GM23338 (cell line): ENCODE measurements around the gene NELFB. TPM values are rescaled to one million over a fixed set of nuclear protein-coding genes. Genes with fewer than 3 reads are reported as not detected.

ENCODE experiments used
- ATAC-seq: fragments of 200-7000 bp; cut with Tn5 transposase; 3 replicates; pipeline ENCODE4 v1.9.1; 2020
- DNase-seq: peaks from one replicate; pipeline ENCODE4 v3.0.0-alpha.2; 2015; ENCODE audit warnings: low spot score
- H2AFZ ChIP-seq: fragments of 200-600 bp; sonication (generic); 2 replicates; pipeline ENCODE4 v1.8.0; 2016; ENCODE audit warnings: antibody characterized with exemption, mild to moderate bottlenecking, moderate library complexity
- H3F3A ChIP-seq: fragments of 200-600 bp; sonication (generic); replicated peaks from 2 replicates; pipeline ENCODE4 v1.8.0; 2017; ENCODE audit warnings: antibody characterized with exemption, mixed run types, low read depth
- H3K27ac ChIP-seq: fragments of 200-600 bp; sonication (generic); 2 replicates; pipeline ENCODE4 v1.6.1; 2016; ENCODE audit warnings: low read depth
- H3K27me3 ChIP-seq: fragments of 200-600 bp; sonication (generic); 2 replicates; pipeline ENCODE4 v1.8.0; 2016; ENCODE audit warnings: mild to moderate bottlenecking, mixed run types, moderate library complexity; ENCODE audit not compliant: insufficient read depth
- H3K36me3 ChIP-seq: fragments of 200-600 bp; sonication (generic); 2 replicates; pipeline ENCODE4 v1.8.0; 2016; ENCODE audit warnings: mild to moderate bottlenecking; ENCODE audit not compliant: insufficient read depth
- H3K4me1 ChIP-seq: fragments of 200-600 bp; sonication (generic); 2 replicates; pipeline ENCODE4 v1.8.0; 2016; ENCODE audit warnings: mild to moderate bottlenecking, moderate library complexity; ENCODE audit not compliant: insufficient read depth
- H3K4me2 ChIP-seq: fragments of 200-600 bp; sonication (generic); 2 replicates; pipeline ENCODE4 v1.7.1; 2017; ENCODE audit warnings: mixed run types
- H3K4me3 ChIP-seq: fragments of 200-600 bp; sonication (generic); 2 replicates; pipeline ENCODE4 v1.6.1; 2016; ENCODE audit warnings: mixed run types
- H3K79me2 ChIP-seq: fragments of 200-600 bp; sonication (generic); replicated peaks from 2 replicates; pipeline ENCODE4 v1.8.0; 2017; ENCODE audit warnings: mild to moderate bottlenecking; ENCODE audit not compliant: insufficient read depth
- H3K9me2 ChIP-seq: fragments of 200-600 bp; sonication (generic); 2 replicates; pipeline ENCODE4 v1.8.0; 2017; ENCODE audit not compliant: insufficient read depth
- H4K20me1 ChIP-seq: fragments of 200-600 bp; sonication (generic); replicated peaks from 2 replicates; pipeline ENCODE4 v1.8.0; 2017; ENCODE audit warnings: mild to moderate bottlenecking; ENCODE audit not compliant: insufficient read depth
- H3K27ac Mint-ChIP-seq: 2 replicates; pipeline ENCODE4 v1.8.0; 2020; ENCODE audit warnings: inconsistent platforms, mild to moderate bottlenecking, moderate library complexity, mixed read lengths
- H3K27me3 Mint-ChIP-seq: 3 replicates; pipeline ENCODE4 v1.8.0; 2022; ENCODE audit warnings: low read depth, mild to moderate bottlenecking, moderate library complexity, mixed read lengths, inconsistent platforms; ENCODE audit not compliant: insufficient read depth, poor library complexity
- H3K36me3 Mint-ChIP-seq: 3 replicates; pipeline ENCODE4 v1.8.0; 2021; ENCODE audit warnings: low read depth, mild to moderate bottlenecking, inconsistent platforms, moderate library complexity, mixed read lengths
- H3K4me1 Mint-ChIP-seq: 3 replicates; pipeline ENCODE4 v1.8.0; 2020; ENCODE audit warnings: mild to moderate bottlenecking, inconsistent platforms, mixed read lengths
- H3K4me3 Mint-ChIP-seq: 3 replicates; pipeline ENCODE4 v1.8.0; 2021; ENCODE audit warnings: moderate library complexity, mild to moderate bottlenecking, inconsistent platforms, mixed read lengths
- H3K9me3 Mint-ChIP-seq: 3 replicates; pipeline ENCODE4 v1.8.0; 2020; ENCODE audit warnings: moderate library complexity, mild to moderate bottlenecking, inconsistent platforms, mixed read lengths
- CREB1 ChIP-seq: fragments of 250-450 bp; sonication (Bioruptor Pico); IDR thresholded peaks from 2 replicates; pipeline ENCODE4 v1.5.0; 2020; ENCODE audit warnings: low read depth, mild to moderate bottlenecking, moderate library complexity
- CTCF ChIP-seq, 2 experiments: fragments of 200-600 bp in 1 of 2; sonication (generic) in 1 of 2; conservative IDR thresholded peaks; 2 replicates each; pipeline versions ENCODE4 v1.5.1 to v1.6.1; 2016 to 2017; ENCODE audit warnings: antibody characterized with exemption in 2 of 2, low read depth in 2 of 2, mild to moderate bottlenecking in 2 of 2, moderate library complexity in 1 of 2
- EZH2phosphoT487 ChIP-seq: fragments of 200-600 bp; sonication (generic); IDR thresholded peaks from one replicate; pipeline ENCODE4 v1.8.1; 2018; ENCODE audit warnings: antibody characterized with exemption; ENCODE audit not compliant: unreplicated experiment
- JUNB ChIP-seq: IDR thresholded peaks from one replicate; pipeline ENCODE4 v1.6.1; 2016; ENCODE audit warnings: antibody characterized with exemption; ENCODE audit not compliant: unreplicated experiment
- NANOG ChIP-seq: IDR thresholded peaks from 2 replicates; pipeline ENCODE4 v1.6.1; 2016; ENCODE audit warnings: antibody characterized with exemption, borderline replicate concordance
- POLR2AphosphoS5 ChIP-seq: IDR thresholded peaks from 2 replicates; pipeline ENCODE4 v1.6.1; 2016; ENCODE audit warnings: antibody characterized with exemption, low read depth
- REST ChIP-seq: IDR thresholded peaks from one replicate; pipeline ENCODE4 v1.6.1; 2018; ENCODE audit warnings: antibody characterized with exemption; ENCODE audit not compliant: unreplicated experiment
- STAT1 ChIP-seq: IDR thresholded peaks from one replicate; pipeline ENCODE4 v1.6.1; 2016; ENCODE audit warnings: antibody characterized with exemption; ENCODE audit not compliant: unreplicated experiment
- ZNF114 ChIP-seq: fragments of 250-450 bp; sonication (Bioruptor Pico); IDR thresholded peaks from 2 replicates; pipeline ENCODE4 v1.5.0; 2020; ENCODE audit warnings: mild to moderate bottlenecking, moderate library complexity
- ZNF331 ChIP-seq: fragments of 250-450 bp; sonication (Bioruptor Pico); IDR thresholded peaks from 2 replicates; pipeline ENCODE4 v1.5.0; 2020; ENCODE audit warnings: low read depth, mild to moderate bottlenecking, moderate library complexity
- polyA plus RNA-seq: library from polyadenylated mRNA; unstranded; fragments of >200 nt; fragmentation: Nextera tagmentation; extraction: Ambion mirVana; gene quantifications from 2 replicates; pipeline ENCODE4 v1.2.1, GENCODE V29; 2016
- total RNA-seq: library from RNA; depleted of rRNA; stranded (reverse); fragments of >200 nt; shearing (Covaris generic); gene quantifications from 2 replicates; pipeline ENCODE4 v1.2.3, GENCODE V29; 2014
- TF ChIP-seq, protein P1 (sequence below): IDR thresholded peaks from 2 replicates; pipeline ENCODE4 v1.6.1; 2016; ENCODE audit warnings: antibody characterized with exemption

Gene NELFB
- total and polyA plus RNA-seq, 2 experiments from 2014 or later, result 30.0 to 97.3 TPM

GRCh38 chr9:137275588-137276472 is 20.7 kb downstream of the NELFB start (continued):
- no peak for TF ChIP-seq JUNB
- TF ChIP-seq, protein P1, sequence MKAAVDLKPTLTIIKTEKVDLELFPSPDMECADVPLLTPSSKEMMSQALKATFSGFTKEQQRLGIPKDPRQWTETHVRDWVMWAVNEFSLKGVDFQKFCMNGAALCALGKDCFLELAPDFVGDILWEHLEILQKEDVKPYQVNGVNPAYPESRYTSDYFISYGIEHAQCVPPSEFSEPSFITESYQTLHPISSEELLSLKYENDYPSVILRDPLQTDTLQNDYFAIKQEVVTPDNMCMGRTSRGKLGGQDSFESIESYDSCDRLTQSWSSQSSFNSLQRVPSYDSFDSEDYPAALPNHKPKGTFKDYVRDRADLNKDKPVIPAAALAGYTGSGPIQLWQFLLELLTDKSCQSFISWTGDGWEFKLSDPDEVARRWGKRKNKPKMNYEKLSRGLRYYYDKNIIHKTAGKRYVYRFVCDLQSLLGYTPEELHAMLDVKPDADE, result no peak
- TF ChIP-seq CREB1 (CRISPR knock-in tag), result no peak
- TF ChIP-seq REST, result no peak
- TF ChIP-seq ZNF114 (CRISPR knock-in tag), result no peak
- TF ChIP-seq EZH2phosphoT487, result no peak

GRCh38 chr9:137276473-137277328 is 21.6 kb downstream of the NELFB start:
- H3K9me3 Mint-ChIP-seq, result no peaks in the 10 kb centered on the region; the same call in 2 of the 3 replicates
- Histone ChIP-seq H3K27me3 (peaks cover 4% of the 10 kb centered on the region; the same call in 1 of the 2 replicates), H3K79me2 (no peaks in the 10 kb centered on the region), H4K20me1 (no peaks in the 10 kb centered on the region), H3K4me3 (peak overlapping the region; percentile 64), H3K36me3 (no peaks in the 10 kb centered on the region), H2AFZ (peak overlapping the region; percentile 47; the same call in 1 of the 2 replicates), H3K4me1 (peaks cover 12% of the 10 kb centered on the region), H3K27ac (peak overlapping the region; percentile 94), H3K9me2 (no peaks in the 10 kb centered on the region), H3F3A (0 out of 2 replicates have a peak, but pooled peaks cover 13% of the 10 kb centered on the region), H3K4me2 (peak overlapping the region; percentile 88)
- peaks cover 7% of the 10 kb centered on the region for H3K36me3 Mint-ChIP-seq
- H3K4me3 Mint-ChIP-seq, result peak overlapping the region; percentile 68
- DNase-seq (peak; percentile 79), ATAC-seq (peak; percentile 24)
- peaks cover 31% of the 10 kb centered on the region for H3K27me3 Mint-ChIP-seq
- H3K27ac Mint-ChIP-seq, result peak overlapping the region; percentile 97
- peaks cover 36% of the 10 kb centered on the region for H3K4me1 Mint-ChIP-seq
- TF ChIP-seq, protein P1, result no peak
- TF ChIP-seq ZNF114 (CRISPR knock-in tag) (no peak), CTCF (conservative IDR thresholded peaks at IDR 0.05; ENCODE audit: low read depth in 2 of 2) (no peak), NANOG (no peak), ZNF331 (CRISPR knock-in tag) (no peak), JUNB (no peak), STAT1 (no peak), POLR2AphosphoS5 (no peak), CREB1 (CRISPR knock-in tag) (no peak), EZH2phosphoT487 (no peak)
